Epithelial cell of proximal tubule (primary cell): ENCODE measurements around the gene PRCC. TPM values are rescaled to one million over a fixed set of nuclear protein-coding genes. Genes with fewer than 3 reads are reported as not detected.
A peak's percentile ranks its signal among the peaks of the same experiment; 100 is the strongest.

Experiments used
- DNase-seq: peaks from one replicate; pipeline ENCODE4 v3.0.0-alpha.2; 2011; ENCODE audit warnings: low read depth
- H3K4me3 ChIP-seq: 2 replicates; pipeline ENCODE4 v1.5.1; 2011; ENCODE audit warnings: low read depth, mild to moderate bottlenecking, low read length
- CTCF ChIP-seq: conservative IDR thresholded peaks from 2 replicates; pipeline ENCODE4 v1.5.1; 2012; ENCODE audit warnings: low read depth, mild to moderate bottlenecking, low read length
- total RNA-seq: library from RNA; depleted of rRNA; stranded (reverse); fragments of >200 nt; gene quantifications from 2 replicates; pipeline ENCODE4 v1.2.3, GENCODE V29; 2015

PRCC gene
- total RNA-seq, 1 donor from 2014 or later: 49.5 TPM

GRCh38 chr1:156832434-156832833 is 65.1 kb downstream of the PRCC start:
- no peak for TF ChIP-seq CTCF
- H3K4me3 ChIP-seq: no peak overlapping the region
- no peak for DNase-seq

- TF ChIP-seq CTCF: no peak
- no peak overlapping the region for H3K4me3 ChIP-seq
- no peak for DNase-seq
Measured at GRCh38 chr1:156833603-156834002, 66.3 kb downstream of the PRCC start.

GRCh38 chr1:156834322-156834721 is 67.0 kb downstream of the PRCC start:
- DNase-seq: no peak
- no peak overlapping the region for H3K4me3 ChIP-seq
- no peak for TF ChIP-seq CTCF

GRCh38 chr1:156836041-156836654 is 68.8 kb downstream of the PRCC start:
- no peak for DNase-seq
- no peak for TF ChIP-seq CTCF
- no peak overlapping the region for H3K4me3 ChIP-seq

- H3K4me3 ChIP-seq: no peak overlapping the region
- no peak for TF ChIP-seq CTCF
- DNase-seq: no peak
Measured at GRCh38 chr1:156836892-156837291, 69.6 kb downstream of the PRCC start.

GRCh38 chr1:156838972-156839371 is 71.6 kb downstream of the PRCC start:
- DNase-seq: no peak
- H3K4me3 ChIP-seq: no peak overlapping the region
- TF ChIP-seq CTCF: peak; percentile 90

GRCh38 chr1:156839426-156840109 is 72.2 kb downstream of the PRCC start:
- no peak for TF ChIP-seq CTCF
- no peak overlapping the region for H3K4me3 ChIP-seq
- no peak for DNase-seq
